Brain microvascular endothelial cell (primary cell): ENCODE data around the gene BCL2.
A peak's percentile ranks its signal among the peaks of the same experiment; 100 is the strongest.

Source experiments
- DNase-seq: peaks from one replicate; pipeline ENCODE4 v3.0.0-alpha.2; 2020
- H3K27ac ChIP-seq: fragments of 250-450 bp; sonication (Bioruptor Pico); 2 replicates; pipeline ENCODE4 v1.5.1; 2020; ENCODE audit warnings: mild to moderate bottlenecking, moderate library complexity
- H3K27me3 ChIP-seq: fragments of 250-450 bp; sonication (Bioruptor Pico); replicated peaks from 2 replicates; pipeline ENCODE4 v1.5.1; 2020; ENCODE audit warnings: mild to moderate bottlenecking
- H3K36me3 ChIP-seq: fragments of 250-450 bp; sonication (Bioruptor Pico); replicated peaks from 2 replicates; pipeline ENCODE4 v1.5.1; 2020; ENCODE audit warnings: mild to moderate bottlenecking
- H3K4me3 ChIP-seq: 2 replicates; pipeline ENCODE4 v1.5.1; 2011; ENCODE audit warnings: low read depth, mild to moderate bottlenecking, control low read depth, low read length, moderate library complexity
- CTCF ChIP-seq: IDR thresholded peaks from 2 replicates; pipeline ENCODE4 v1.5.1; 2011; ENCODE audit warnings: low read depth, mild to moderate bottlenecking, moderate library complexity, low read length, control low read depth, inconsistent platforms; ENCODE audit errors: missing control alignments
- in situ Hi-C: cut with HindIII; loops from 2 replicates; pipeline ENCODE4 v1.10.0; 2017; ENCODE audit warnings: low sequenced_read_pairs, low pct_ligation_motif_present

The BCL2 gene

GRCh38 chr18:63161032-63161760 lies 158.4 kb downstream of the BCL2 start:
- TF ChIP-seq CTCF, result no peak
- H3K27ac ChIP-seq, result peak overlapping the region; percentile 16
- no peak for DNase-seq
- no peak overlapping the region for H3K4me3 ChIP-seq
- in situ Hi-C loops, result no loop called here
- no peaks in the 10 kb centered on the region for H3K36me3 ChIP-seq
- no peaks in the 10 kb centered on the region for H3K27me3 ChIP-seq

DNA sequence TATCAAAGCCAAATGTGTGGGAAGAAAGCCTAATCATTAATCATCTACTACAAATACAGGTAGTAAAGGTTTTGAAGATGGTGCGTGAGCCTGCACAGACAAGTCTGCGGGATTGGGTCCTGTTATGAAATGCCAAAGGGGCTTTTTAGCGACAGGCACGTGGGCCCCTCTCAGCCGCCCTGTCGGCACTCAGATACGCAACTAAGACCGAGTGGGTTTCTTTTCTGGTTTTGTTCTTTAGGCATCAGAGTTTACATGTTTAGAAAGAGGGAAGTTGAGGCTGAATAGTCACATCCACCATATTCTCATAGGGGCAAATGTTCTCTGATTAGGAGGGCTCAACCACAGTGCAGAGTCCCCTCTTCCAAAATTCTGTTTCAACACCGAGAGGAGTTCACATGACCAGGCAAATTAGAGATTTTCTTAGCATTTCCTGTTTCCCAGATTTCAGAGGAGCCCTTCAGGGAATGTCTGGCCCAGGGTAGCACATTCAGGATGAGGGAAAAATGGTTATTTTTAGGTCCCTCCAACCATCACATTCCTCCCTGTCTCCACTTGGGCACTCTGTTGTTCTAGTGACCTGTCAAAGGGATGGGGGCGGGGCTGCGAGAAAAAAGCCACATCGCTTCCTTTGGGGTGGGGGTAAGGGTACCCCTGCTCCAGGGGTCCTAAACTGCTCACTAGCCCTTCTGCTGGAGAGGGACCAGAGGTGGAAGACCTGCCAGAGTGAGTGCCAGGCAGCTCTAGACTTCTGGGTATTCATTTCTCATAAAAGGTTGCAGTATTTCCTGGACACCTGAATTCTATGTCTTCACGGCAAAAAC lies 159.2 kb downstream of the BCL2 start:
- Histone ChIP-seq H3K27ac (no peak overlapping the region), H3K36me3 (no peaks in the 10 kb centered on the region), H3K27me3 (no peaks in the 10 kb centered on the region), H3K4me3 (no peak overlapping the region)
- in situ Hi-C loops, result no loop called here
- no peak for TF ChIP-seq CTCF
- DNase-seq, result no peak

GRCh38 chr18:63159590-63159989 lies 160.0 kb downstream of the BCL2 start:
- Histone ChIP-seq H3K4me3 (no peak overlapping the region), H3K27me3 (no peaks in the 10 kb centered on the region), H3K27ac (no peak overlapping the region), H3K36me3 (no peaks in the 10 kb centered on the region)
- in situ Hi-C loops, result no loop called here
- no peak for TF ChIP-seq CTCF
- DNase-seq, result no peak

- Histone ChIP-seq H3K36me3 (no peaks in the 10 kb centered on the region), H3K4me3 (no peak overlapping the region), H3K27me3 (no peaks in the 10 kb centered on the region), H3K27ac (no peak overlapping the region)
- in situ Hi-C loops, result no loop called here
- TF ChIP-seq CTCF, result no peak
- no peak for DNase-seq
Measured at GRCh38 chr18:63158676-63159291, 160.8 kb downstream of the BCL2 start.

DNA sequence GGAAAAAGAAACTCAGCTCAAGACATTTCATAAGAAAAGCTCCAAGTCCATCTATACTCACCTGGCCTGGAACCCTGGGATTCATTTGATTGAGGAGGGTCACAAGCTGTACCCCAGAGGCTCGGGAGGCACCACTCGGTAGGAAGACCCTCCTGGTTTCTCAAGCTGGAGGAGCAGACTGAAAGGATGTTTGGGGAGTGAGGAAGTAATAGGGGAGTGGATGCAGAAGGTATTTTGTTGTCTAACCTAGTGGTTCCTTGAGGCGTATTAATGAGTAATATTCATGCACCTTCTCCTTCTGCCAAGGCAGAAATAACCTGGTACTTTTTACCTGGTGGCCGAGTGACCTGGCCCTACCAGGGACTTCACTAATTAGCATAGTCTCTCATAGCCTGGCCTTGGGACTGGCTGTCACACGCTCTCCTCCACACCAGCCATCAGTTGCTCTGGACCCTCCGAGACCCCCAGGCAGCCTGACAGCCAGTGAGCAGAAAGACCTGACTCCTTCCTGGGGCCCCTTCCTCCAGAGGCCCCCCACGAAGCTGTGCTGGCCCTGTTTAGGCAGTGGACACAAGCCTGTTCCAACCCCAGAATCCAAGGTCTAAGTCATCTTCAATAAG lies 161.4 kb downstream of the BCL2 start:
- H3K36me3 ChIP-seq, result no peaks in the 10 kb centered on the region
- H3K4me3 ChIP-seq, result no peak overlapping the region
- no peak for DNase-seq
- H3K27me3 ChIP-seq, result no peaks in the 10 kb centered on the region
- in situ Hi-C loops, result no loop called here
- no peak for TF ChIP-seq CTCF
- H3K27ac ChIP-seq, result no peak overlapping the region
